Liver (tissue), 9 donors: ENCODE measurements around the gene ATP6V1C2. TPM values are rescaled to one million over a fixed set of nuclear protein-coding genes. Genes with fewer than 3 reads are reported as not detected.
"Not testable (repeated sequence)": the region's sequence is repeated elsewhere in the genome, so short reads cannot be mapped to it uniquely, and the experiment has no call there.

Source experiments
- DNase-seq: peaks from one replicate; pipeline ENCODE4 v3.0.0-alpha.2; 2017; ENCODE audit warnings: low spot score
- H3K27ac ChIP-seq, 2 donors: one replicate each; pipeline ENCODE4 v1.7.0; 2013; ENCODE audit warnings: inconsistent platforms in 2 of 2, low read length in 2 of 2, control low read depth in 1 of 2, low read depth in 1 of 2, mild to moderate bottlenecking in 1 of 2
- H3K27me3 ChIP-seq, 4 donors: one replicate each; pipeline versions ENCODE4 v1.6.1 to v1.7.0; 2013; ENCODE audit warnings: low read length in 3 of 4, inconsistent platforms in 1 of 4, mild to moderate bottlenecking in 1 of 4, moderate library complexity in 1 of 4; ENCODE audit not compliant: control insufficient read depth in 4 of 4, insufficient read depth in 4 of 4
- H3K36me3 ChIP-seq, 4 donors: one replicate each; pipeline versions ENCODE4 v1.6.1 to v1.7.0; 2013; ENCODE audit warnings: low read length in 3 of 4, mild to moderate bottlenecking in 3 of 4, low read depth in 1 of 4, moderate library complexity in 1 of 4; ENCODE audit not compliant: control insufficient read depth in 4 of 4, insufficient read depth in 3 of 4
- H3K4me1 ChIP-seq, 4 donors: one replicate each; pipeline versions ENCODE4 v1.6.1 to v1.7.0; 2013; ENCODE audit warnings: low read length in 3 of 4, mild to moderate bottlenecking in 3 of 4, moderate library complexity in 1 of 4; ENCODE audit not compliant: control insufficient read depth in 4 of 4, insufficient read depth in 4 of 4
- H3K4me3 ChIP-seq, 3 donors: one replicate each; pipeline versions ENCODE4 v1.6.1 to v1.7.0; 2013; ENCODE audit warnings: low read length in 3 of 3, control low read depth in 1 of 3, low read depth in 1 of 3, mild to moderate bottlenecking in 1 of 3
- H3K9ac ChIP-seq, 2 donors: one replicate each; pipeline ENCODE4 v1.7.0; 2013; ENCODE audit warnings: low read length in 2 of 2, mild to moderate bottlenecking in 2 of 2, moderate library complexity in 2 of 2, control low read depth in 1 of 2, low read depth in 1 of 2
- H3K9me3 ChIP-seq, 4 donors: one replicate each; pipeline versions ENCODE4 v1.6.1 to v1.7.0; 2013; ENCODE audit warnings: low read length in 3 of 4; ENCODE audit not compliant: control insufficient read depth in 4 of 4
- ATF3 ChIP-seq: IDR thresholded peaks from 2 replicates; pipeline ENCODE4 v1.6.1; 2016; ENCODE audit warnings: antibody characterized with exemption
- CTCF ChIP-seq: fragments of 150-350 bp; IDR thresholded peaks from 2 replicates; pipeline ENCODE4 v1.5.1; 2017; ENCODE audit warnings: improper control_type of control experiment, low read depth, low read length; ENCODE audit not compliant: missing input control
- FOXA1 ChIP-seq: IDR thresholded peaks from 2 replicates; pipeline ENCODE4 v1.6.1; 2016; ENCODE audit warnings: antibody characterized with exemption
- FOXA2 ChIP-seq: IDR thresholded peaks from 2 replicates; pipeline ENCODE4 v1.6.1; 2016; ENCODE audit warnings: antibody characterized with exemption
- GABPA ChIP-seq, 2 donors: IDR thresholded peaks in 1 of 2; conservative IDR thresholded peaks in 1 of 2; 2 replicates each; pipeline ENCODE4 v1.6.1; 2016; ENCODE audit warnings: antibody characterized with exemption in 2 of 2, mild to moderate bottlenecking in 1 of 2, moderate library complexity in 1 of 2
- HNF4G ChIP-seq: IDR thresholded peaks from 2 replicates; pipeline ENCODE4 v1.6.1; 2016; ENCODE audit warnings: antibody characterized with exemption
- JUND ChIP-seq, 2 donors: IDR thresholded peaks; 2 replicates each; pipeline ENCODE4 v1.6.1; 2016; ENCODE audit warnings: antibody characterized with exemption in 2 of 2
- MAX ChIP-seq: IDR thresholded peaks from 2 replicates; pipeline ENCODE4 v1.6.1; 2016; ENCODE audit warnings: antibody characterized with exemption
- NR2F2 ChIP-seq: IDR thresholded peaks from 2 replicates; pipeline ENCODE4 v1.6.1; 2016; ENCODE audit warnings: antibody characterized with exemption
- RAD21 ChIP-seq, 2 donors: IDR thresholded peaks; 2 replicates each; pipeline ENCODE4 v1.6.1; 2016; ENCODE audit warnings: antibody characterized with exemption in 2 of 2, mild to moderate bottlenecking in 2 of 2
- REST ChIP-seq: IDR thresholded peaks from 2 replicates; pipeline ENCODE4 v1.6.1; 2016; ENCODE audit warnings: antibody characterized with exemption, mild to moderate bottlenecking
- RXRA ChIP-seq, 2 donors: IDR thresholded peaks; 2 replicates each; pipeline ENCODE4 v1.6.1; 2017 to 2018; ENCODE audit warnings: antibody characterized with exemption in 2 of 2, mild to moderate bottlenecking in 1 of 2
- SP1 ChIP-seq: IDR thresholded peaks from 2 replicates; pipeline ENCODE4 v1.6.1; 2018; ENCODE audit warnings: antibody characterized with exemption, mild to moderate bottlenecking
- YY1 ChIP-seq: IDR thresholded peaks from 2 replicates; pipeline ENCODE4 v1.6.1; 2016; ENCODE audit warnings: antibody characterized with exemption, mild to moderate bottlenecking
- ZBTB33 ChIP-seq: IDR thresholded peaks from 2 replicates; pipeline ENCODE4 v1.6.1; 2016; ENCODE audit warnings: antibody characterized with exemption
- WGBS: extraction: QIAGEN DNeasy Blood & Tissue Kit; methylation state at CpG from one replicate; pipeline ENCODE4 v1.1.7; 2013; 5-methylcytosine and 5-hydroxymethylcytosine counted together
- polyA plus RNA-seq, 2 donors: library from polyadenylated mRNA; stranded (reverse) in 1 of 2; unstranded in 1 of 2; fragments of 200-250 nt in 1 of 2; fragments of >200 nt in 1 of 2; fragmentation: Nextera tagmentation in 1 of 2; extraction: Ambion mirVana in 1 of 2; gene quantifications; one replicate each; pipeline versions ENCODE4 v1.2.1 to v1.2.3, GENCODE V29; 2013 to 2015
- total RNA-seq, 2 donors: library from RNA; depleted of rRNA; stranded (reverse); fragments of >200 nt; gene quantifications; one replicate each; pipeline ENCODE4 v1.2.3, GENCODE V29; 2014
- donor health status: healthy.
- donor health status: healthy.
- donor health status: healthy.
- donor health status: healthy.
- donor health status: healthy.

Gene ATP6V1C2
- total and polyA plus RNA-seq, 4 donors = 0.08 to 0.66 (median 0.33) TPM

- DNase-seq = no peak
- H3K27ac ChIP-seq = no peak overlapping the region
- H3K4me3 ChIP-seq = no peak overlapping the region
- H3K9me3 ChIP-seq = no peaks in the 10 kb centered on the region
- WGBS = 95% methylated on average over 4 of the region's 4 CpGs
- H3K36me3 ChIP-seq = peaks cover 14 to 40% (median 34%) of the 10 kb centered on the region in 4 donors
- TF ChIP-seq ZBTB33 (no peak), RXRA (IDR thresholded peaks at IDR 0.05) (no peak), ATF3 (no peak), RAD21 (IDR thresholded peaks at IDR 0.05) (no peak)
- no peak overlapping the region for H3K9ac ChIP-seq
- peaks cover 3 to 9% (median 8%) of the 10 kb centered on the region in 4 donors for H3K4me1 ChIP-seq
- no peaks in the 10 kb centered on the region for H3K27me3 ChIP-seq
These were observed 78.7 kb downstream of the ATP6V1C2 start for GRCh38 chr2:10800163-10800562.

- TF ChIP-seq RAD21 (IDR thresholded peaks at IDR 0.05) (no peak), FOXA1 (no peak), JUND (IDR thresholded peaks at IDR 0.05) (no peak)
- H3K9ac ChIP-seq = no peak overlapping the region
- H3K27ac ChIP-seq = no peak overlapping the region
- peaks cover 3 to 16% (median 9%) of the 10 kb centered on the region in 4 donors for H3K4me1 ChIP-seq
- 87% methylated on average over 8 of the region's 8 CpGs for WGBS
- no peak for DNase-seq
- no peak overlapping the region for H3K4me3 ChIP-seq
- no peaks in the 10 kb centered on the region for H3K27me3 ChIP-seq
- H3K9me3 ChIP-seq = no peaks in the 10 kb centered on the region
- peaks cover 5 to 21% (median 17%) of the 10 kb centered on the region in 4 donors for H3K36me3 ChIP-seq
These were observed 81.2 kb downstream of the ATP6V1C2 start for GRCh38 chr2:10802657-10803056.

- H3K4me1 ChIP-seq = peaks cover 11 to 39% (median 24%) of the 10 kb centered on the region in 4 donors
- DNase-seq, H3K36me3 ChIP-seq, H3K27me3 ChIP-seq, H3K9ac ChIP-seq, H3K9me3 ChIP-seq, H3K4me3 ChIP-seq, H3K27ac ChIP-seq: not testable (repeated sequence)
- WGBS = 92% methylated on average over 6 of the region's 6 CpGs
These were observed 84.6 kb downstream of the ATP6V1C2 start for GRCh38 chr2:10805990-10806389.

- Histone ChIP-seq H3K27me3 (no peaks in the 10 kb centered on the region), H3K4me3 (no peak overlapping the region), H3K9ac (no peak overlapping the region), H3K27ac (no peak overlapping the region), H3K4me1 (peaks cover 11 to 41% (median 25%) of the 10 kb centered on the region in 4 donors), H3K9me3 (no peaks in the 10 kb centered on the region), H3K36me3 (peaks cover 1 to 6% (median 3%) of the 10 kb centered on the region in 4 donors)
- no peak for DNase-seq
- WGBS = 92% methylated on average over 3 of the region's 3 CpGs
- TF ChIP-seq YY1 (no peak), ATF3 (no peak), REST (no peak), FOXA1 (no peak), FOXA2 (no peak), CTCF (no peak), SP1 (no peak), NR2F2 (no peak), GABPA (IDR thresholded peaks at IDR 0.05 in 1 of 2, conservative IDR thresholded peaks at IDR 0.05 in 1 of 2) (no peak), HNF4G (no peak), MAX (no peak), JUND (IDR thresholded peaks at IDR 0.05) (no peak)
These were observed 85.1 kb downstream of the ATP6V1C2 start for GRCh38 chr2:10806543-10806942.
